Measurements from ENCODE around the gene MVB12B.
"Not testable (repeated sequence)": the region's sequence is repeated elsewhere in the genome, so short reads cannot be mapped to it uniquely, and the experiment has no call there.

Gene MVB12B

GRCh38 chr9:126554292-126554691, 227.7 kb downstream of the MVB12B start:
- no peak for DNase-seq

DNA sequence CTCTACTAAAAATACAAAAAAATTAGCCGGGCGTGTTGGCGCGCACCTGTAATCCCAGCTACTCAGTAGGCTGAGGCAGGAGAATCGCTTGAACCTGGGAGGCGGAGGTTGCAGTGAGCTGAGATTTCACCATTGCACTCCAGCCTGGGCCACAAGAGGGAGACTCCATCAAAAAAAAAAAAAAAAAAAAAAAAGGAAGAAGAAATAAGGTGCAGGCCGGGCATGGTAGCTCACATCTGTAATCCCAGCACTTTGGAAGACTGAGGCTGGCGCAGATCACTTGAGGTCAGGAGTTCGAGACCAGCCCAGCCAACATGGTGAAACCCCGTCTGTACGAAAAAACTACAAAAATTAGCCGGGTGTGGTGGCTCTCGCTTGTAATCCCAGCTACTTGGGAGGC, 228.8 kb downstream of the MVB12B start:
- DNase-seq = not testable (repeated sequence)
